ENCODE measurements around the gene HDAC4.

DNA sequence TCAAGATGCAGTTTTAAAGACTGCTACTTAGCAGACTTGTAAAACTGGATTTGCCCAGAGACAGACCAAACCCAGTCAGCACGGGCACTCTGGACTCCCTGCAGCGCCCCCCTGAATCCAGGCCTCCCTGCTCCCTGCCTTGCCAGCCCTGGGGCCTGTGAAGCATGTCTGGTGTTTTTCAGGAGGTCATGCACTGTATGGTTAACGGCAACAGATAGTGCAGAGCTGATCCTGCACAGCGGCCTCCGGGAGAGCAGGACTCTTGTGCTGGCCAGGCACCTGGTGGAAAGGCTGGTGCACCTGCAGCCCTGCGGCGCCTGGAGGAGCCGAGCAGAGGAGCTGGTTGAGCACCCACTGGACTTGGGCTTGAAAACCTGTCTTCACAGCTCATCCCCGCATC is 30.4 kb downstream of the HDAC4 start:
- no peak for TF ChIP-seq CTCF (IDR thresholded peaks at IDR 0.05; ENCODE audit: low read length)
- no peak for TF ChIP-seq EZH2 (optimal IDR thresholded peaks at IDR 0.05; ENCODE audit: low read depth, low read length)
- no peak for TF ChIP-seq EZH2phosphoT487 (IDR thresholded peaks at IDR 0.05; ENCODE audit: low read length)
